NCI-H2171 treated with DMSO at 0.1 percent for 48 hours (cell line): ENCODE results near the gene TMEM131.

Experiments used
- DNase-seq: peaks from one replicate; lab custom pipeline; 2025; lab: John Stamatoyannopoulos, UW

The TMEM131 gene

GRCh38 chr2:97991081-97991856, 4.5 kb downstream of the TMEM131 start:
- no peak for DNase-seq

- DNase-seq, result no peak
Measured at GRCh38 chr2:97988722-97989121, 7.0 kb downstream of the TMEM131 start.

GRCh38 chr2:97985998-97986397, 9.8 kb downstream of the TMEM131 start:
- no peak for DNase-seq

- no peak for DNase-seq
Measured at GRCh38 chr2:97983698-97984097, 12.1 kb downstream of the TMEM131 start.

- no peak for DNase-seq
Measured at GRCh38 chr2:97983134-97983533, 12.6 kb downstream of the TMEM131 start.

- no peak for DNase-seq
Measured at GRCh38 chr2:97982621-97983020, 13.1 kb downstream of the TMEM131 start.

- DNase-seq, result no peak
Measured at GRCh38 chr2:97981961-97982360, 13.8 kb downstream of the TMEM131 start.

GRCh38 chr2:97979904-97980303, 15.8 kb downstream of the TMEM131 start:
- no peak for DNase-seq

- no peak for DNase-seq
Measured at GRCh38 chr2:97974471-97974870, 21.3 kb downstream of the TMEM131 start.

GRCh38 chr2:97970293-97971060, 25.3 kb downstream of the TMEM131 start:
- DNase-seq, result no peak

GRCh38 chr2:97969081-97970067, 26.4 kb downstream of the TMEM131 start:
- no peak for DNase-seq

- DNase-seq, result no peak
Measured at GRCh38 chr2:97967931-97968627, 27.7 kb downstream of the TMEM131 start.

GRCh38 chr2:97967216-97967592, 28.5 kb downstream of the TMEM131 start:
- DNase-seq, result no peak

- DNase-seq, result no peak
Measured at GRCh38 chr2:97966545-97967215, 29.1 kb downstream of the TMEM131 start.

- no peak for DNase-seq
Measured at GRCh38 chr2:97965116-97965515, 30.6 kb downstream of the TMEM131 start.

GRCh38 chr2:97963880-97964279, 31.9 kb downstream of the TMEM131 start:
- DNase-seq, result no peak

- DNase-seq, result no peak
Measured at GRCh38 chr2:97963079-97963406, 32.7 kb downstream of the TMEM131 start.

GRCh38 chr2:97961534-97961933, 34.2 kb downstream of the TMEM131 start:
- no peak for DNase-seq

- DNase-seq, result no peak
Measured at GRCh38 chr2:97958184-97958583, 37.6 kb downstream of the TMEM131 start.

GRCh38 chr2:97957432-97958183, 38.1 kb downstream of the TMEM131 start:
- DNase-seq, result no peak
